Esophagus squamous epithelium (tissue), 5 donors: Measurements from ENCODE around the gene CD83. TPM values are rescaled to one million over a fixed set of nuclear protein-coding genes. Genes with fewer than 3 reads are reported as not detected.

Source experiments
- DNase-seq: peaks from one replicate; lab custom pipeline; 2025; lab: John Stamatoyannopoulos, UW
- H3K27ac ChIP-seq, 4 donors: fragments of 200-600 bp; sonication (generic); one replicate each; pipeline ENCODE4 v1.5.1; 2016 to 2019; ENCODE audit warnings: mild to moderate bottlenecking in 1 of 4
- H3K27me3 ChIP-seq, 4 donors: fragments of 200-600 bp; sonication (generic); 1 replicate in 3 of 4; 2 replicates in 1 of 4; pipeline versions ENCODE4 v1.5.1 to v1.6.0; 2017 to 2021; ENCODE audit warnings: antibody characterized with exemption in 1 of 4
- H3K36me3 ChIP-seq, 3 donors: fragments of 200-600 bp; sonication (generic); one replicate each; pipeline ENCODE4 v1.5.1; 2016 to 2019
- H3K4me1 ChIP-seq, 3 donors: fragments of 200-600 bp; sonication (generic); one replicate each; pipeline ENCODE4 v1.5.1; 2017 to 2019
- H3K4me3 ChIP-seq, 4 donors: fragments of 200-600 bp; sonication (generic); 1 replicate in 3 of 4; 2 replicates in 1 of 4; pipeline ENCODE4 v1.5.1; 2016 to 2019; ENCODE audit warnings: mild to moderate bottlenecking in 2 of 4, moderate library complexity in 1 of 4
- H3K9me3 ChIP-seq, 3 donors: fragments of 200-600 bp; sonication (generic); one replicate each; pipeline ENCODE4 v1.5.1; 2016 to 2019
- POLR2A ChIP-seq, 4 donors: fragments of 450-650 bp; IDR thresholded peaks; one replicate each; pipeline ENCODE4 v1.6.1; 2017; ENCODE audit warnings: antibody characterized with exemption in 4 of 4, mild to moderate bottlenecking in 4 of 4, moderate library complexity in 3 of 4
- WGBS, 2 donors: methylation state at CpG; one replicate each; pipeline ENCODE4 v1.1.5; 2018; 5-methylcytosine and 5-hydroxymethylcytosine counted together
- intact Hi-C: fragments of 100-400 bp; cut with DNase I; formaldehyde crosslinking; loops from one replicate; pipeline ENCODE4 v1.15.0; 2022
- total RNA-seq, 4 donors: library from RNA; depleted of rRNA; stranded (reverse); fragments of >200 nt; gene quantifications; one replicate each; pipeline ENCODE4 v1.1.0, GENCODE V29; 2016
- TF ChIP-seq, protein P1 (sequence below), 6 experiments: fragments of 450-650 bp in 4 of 6; fragments of 200-600 bp in 2 of 6; sonication (generic) in 2 of 6; IDR thresholded peaks; one replicate each; pipeline ENCODE4 v1.5.1; 2016 to 2019; ENCODE audit warnings: antibody characterized with exemption in 6 of 6, mild to moderate bottlenecking in 4 of 6, moderate library complexity in 4 of 6
- donor health status: DM: yes; HTN: yes; CAD: no.

Gene CD83
- total RNA-seq, 4 donors from 2014 or later = 0.56 to 2.8 (median 1.1) TPM

DNA sequence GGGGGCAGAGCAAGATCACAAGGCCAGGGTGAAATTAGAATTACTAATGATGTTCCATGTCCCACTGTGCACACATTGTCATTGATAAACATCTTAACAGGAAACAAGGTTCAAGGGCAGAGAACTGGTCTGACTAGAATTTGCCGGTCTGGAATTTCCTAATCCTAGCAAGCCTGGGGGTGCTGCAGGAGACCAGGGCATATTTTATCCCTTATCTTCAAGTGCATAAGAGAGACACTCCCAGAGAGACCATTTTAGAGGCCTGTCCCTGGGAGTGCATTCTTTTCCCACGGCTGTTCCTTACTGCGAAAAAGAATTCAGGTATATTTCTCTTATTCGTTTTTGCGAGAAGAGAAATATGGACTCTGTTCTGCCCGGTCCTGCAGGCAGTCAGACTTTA is 41.5 kb downstream of the CD83 start:
- no peak overlapping the region for H3K27ac ChIP-seq
- no peak for DNase-seq
- TF ChIP-seq, protein P1, sequence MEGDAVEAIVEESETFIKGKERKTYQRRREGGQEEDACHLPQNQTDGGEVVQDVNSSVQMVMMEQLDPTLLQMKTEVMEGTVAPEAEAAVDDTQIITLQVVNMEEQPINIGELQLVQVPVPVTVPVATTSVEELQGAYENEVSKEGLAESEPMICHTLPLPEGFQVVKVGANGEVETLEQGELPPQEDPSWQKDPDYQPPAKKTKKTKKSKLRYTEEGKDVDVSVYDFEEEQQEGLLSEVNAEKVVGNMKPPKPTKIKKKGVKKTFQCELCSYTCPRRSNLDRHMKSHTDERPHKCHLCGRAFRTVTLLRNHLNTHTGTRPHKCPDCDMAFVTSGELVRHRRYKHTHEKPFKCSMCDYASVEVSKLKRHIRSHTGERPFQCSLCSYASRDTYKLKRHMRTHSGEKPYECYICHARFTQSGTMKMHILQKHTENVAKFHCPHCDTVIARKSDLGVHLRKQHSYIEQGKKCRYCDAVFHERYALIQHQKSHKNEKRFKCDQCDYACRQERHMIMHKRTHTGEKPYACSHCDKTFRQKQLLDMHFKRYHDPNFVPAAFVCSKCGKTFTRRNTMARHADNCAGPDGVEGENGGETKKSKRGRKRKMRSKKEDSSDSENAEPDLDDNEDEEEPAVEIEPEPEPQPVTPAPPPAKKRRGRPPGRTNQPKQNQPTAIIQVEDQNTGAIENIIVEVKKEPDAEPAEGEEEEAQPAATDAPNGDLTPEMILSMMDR (IDR thresholded peaks at IDR 0.05) = no peak
- no peak for TF ChIP-seq POLR2A (IDR thresholded peaks at IDR 0.05)
- H3K27me3 ChIP-seq = no peaks in the 10 kb centered on the region
- H3K36me3 ChIP-seq = no peaks in the 10 kb centered on the region
- no peak overlapping the region for H3K4me3 ChIP-seq
- H3K4me1 ChIP-seq = no peaks in the 10 kb centered on the region
- H3K9me3 ChIP-seq = no peaks in the 10 kb centered on the region
- WGBS, 2 donors = 86 to 90% methylated on average over 6 of the region's 6 CpGs
- intact Hi-C loops = no loop called here

DNA sequence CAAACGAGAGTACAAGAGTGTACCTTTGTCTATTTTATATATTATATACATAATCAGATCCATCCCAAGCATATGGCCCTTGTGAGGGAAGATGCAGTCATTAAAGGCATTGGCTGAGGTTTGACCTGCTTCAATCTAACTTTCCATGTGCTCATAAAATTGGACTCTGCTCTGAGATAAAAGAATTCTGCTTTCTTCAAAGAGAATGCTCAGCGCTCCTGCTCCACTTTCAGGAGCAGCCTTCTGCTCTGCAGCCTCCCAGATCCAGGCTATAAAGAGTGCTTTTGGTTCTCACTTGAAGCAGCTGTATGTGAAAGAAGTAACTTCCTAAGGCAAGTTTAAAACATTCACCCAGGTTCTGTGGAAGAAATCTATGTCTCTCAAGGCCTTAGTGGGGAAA is 45.3 kb downstream of the CD83 start:
- TF ChIP-seq, protein P1 (IDR thresholded peaks at IDR 0.05) = no peak
- no peak for TF ChIP-seq POLR2A (IDR thresholded peaks at IDR 0.05)
- H3K27ac ChIP-seq = no peak overlapping the region
- H3K4me3 ChIP-seq = no peak overlapping the region
- no peaks in the 10 kb centered on the region for H3K9me3 ChIP-seq
- DNase-seq = no peak
- H3K4me1 ChIP-seq = no peaks in the 10 kb centered on the region
- no peaks in the 10 kb centered on the region for H3K36me3 ChIP-seq
- H3K27me3 ChIP-seq = no peaks in the 10 kb centered on the region
- 90 to 93% methylated on average over 2 of the region's 2 CpGs for WGBS, 2 donors
- intact Hi-C loops = no loop called here

DNA sequence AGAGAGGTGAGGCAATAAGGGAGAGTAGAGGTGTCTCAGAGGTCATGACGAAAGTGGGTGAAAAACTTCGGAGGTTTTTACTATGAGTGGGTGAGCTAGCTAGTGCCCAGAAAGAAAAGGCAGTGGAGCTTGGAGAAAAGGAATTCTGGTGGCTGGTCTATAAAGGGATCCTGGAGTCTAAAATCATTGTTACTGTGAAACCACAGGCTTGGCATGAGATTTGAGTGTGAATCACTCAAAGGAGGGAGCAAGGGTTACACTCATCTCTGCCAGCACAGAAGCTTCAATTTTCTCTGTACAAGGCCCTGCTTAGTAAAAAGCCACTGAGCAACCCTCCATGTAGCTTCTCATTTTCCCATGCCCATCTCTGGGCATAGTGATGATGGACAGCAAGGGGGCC is 47.5 kb downstream of the CD83 start:
- no peak for DNase-seq
- H3K27me3 ChIP-seq = no peaks in the 10 kb centered on the region
- no peak overlapping the region for H3K4me3 ChIP-seq
- TF ChIP-seq, protein P1 (IDR thresholded peaks at IDR 0.05) = no peak
- TF ChIP-seq POLR2A (IDR thresholded peaks at IDR 0.05) = no peak
- peaks cover 0 to 17% (median 11%) of the 10 kb centered on the region in 3 donors for H3K9me3 ChIP-seq
- WGBS, 2 donors = 54 to 59% methylated on average over 2 of the region's 2 CpGs
- intact Hi-C loops = no loop called here
- H3K4me1 ChIP-seq = no peaks in the 10 kb centered on the region
- no peaks in the 10 kb centered on the region for H3K36me3 ChIP-seq
- no peak overlapping the region for H3K27ac ChIP-seq

DNA sequence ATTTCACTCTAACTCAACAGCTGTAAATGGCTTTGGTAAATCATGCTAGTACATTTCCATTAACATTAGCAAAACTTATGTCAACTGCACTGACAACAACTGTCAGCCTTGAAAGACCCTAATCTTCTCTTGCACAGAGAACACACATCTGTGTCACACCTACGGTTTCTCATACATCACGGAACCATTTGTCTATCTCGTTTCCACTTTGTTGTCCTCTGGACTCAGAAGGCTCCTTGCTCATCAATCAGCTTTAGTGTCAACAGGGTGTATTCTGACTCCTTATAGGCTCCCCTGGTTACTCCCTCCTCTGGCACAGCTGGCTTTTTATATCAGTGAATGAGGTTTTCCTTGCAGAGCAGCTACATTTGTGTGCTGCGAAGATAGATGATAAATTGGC is 49.3 kb downstream of the CD83 start:
- Histone ChIP-seq H3K4me3 (no peak overlapping the region), H3K27me3 (no peaks in the 10 kb centered on the region), H3K36me3 (no peaks in the 10 kb centered on the region), H3K27ac (no peak overlapping the region), H3K9me3 (peaks cover 0 to 27% (median 13%) of the 10 kb centered on the region in 3 donors), H3K4me1 (no peaks in the 10 kb centered on the region)
- intact Hi-C loops = no loop called here
- 66 to 69% methylated on average over 4 of the region's 4 CpGs for WGBS, 2 donors
- DNase-seq = no peak
- TF ChIP-seq, protein P1 (IDR thresholded peaks at IDR 0.05) = no peak
- no peak for TF ChIP-seq POLR2A (IDR thresholded peaks at IDR 0.05)

DNA sequence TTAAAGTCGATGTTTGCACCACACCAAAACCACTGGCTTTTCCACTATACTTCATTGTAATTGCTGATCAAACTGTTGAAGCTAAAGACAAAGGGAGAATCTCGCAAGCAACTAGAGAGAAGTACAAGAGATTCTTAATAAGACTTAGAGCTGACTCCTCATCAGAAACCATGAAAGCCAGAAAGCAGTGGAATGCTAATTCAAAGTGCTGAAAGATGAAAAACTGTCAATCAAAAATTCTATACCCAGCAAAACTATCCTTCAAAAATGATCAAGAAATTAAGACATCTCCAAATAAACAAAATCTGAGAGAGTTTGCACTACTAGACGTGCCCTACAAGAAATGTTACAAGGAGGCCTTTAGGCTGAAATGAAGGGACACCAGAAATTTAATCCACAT is 52.6 kb downstream of the CD83 start:
- Histone ChIP-seq H3K4me1 (no peaks in the 10 kb centered on the region), H3K27ac (no peak overlapping the region), H3K9me3 (peaks cover 0 to 27% (median 13%) of the 10 kb centered on the region in 3 donors), H3K4me3 (no peak overlapping the region), H3K27me3 (no peaks in the 10 kb centered on the region), H3K36me3 (no peaks in the 10 kb centered on the region)
- no peak for TF ChIP-seq POLR2A (IDR thresholded peaks at IDR 0.05)
- TF ChIP-seq, protein P1 (IDR thresholded peaks at IDR 0.05) = no peak
- intact Hi-C loops = no loop called here
- 73 to 76% methylated on average over 3 of the region's 3 CpGs for WGBS, 2 donors
- no peak for DNase-seq
